ENCODE results near the gene INTS1.
A peak's percentile ranks its signal among the peaks of the same experiment; 100 is the strongest.

INTS1 gene

GRCh38 chr7:1503816-1504775 lies at the start of gene INTS1:
TSS of gene INTS1 (minus strand) at chr7:1504389. CDS start at chr7:1503960, 429 bp downstream.
- Mint-ChIP-seq H3K4me3 (peak within 1 kb of the TSS; percentile 91), H3K9me3 (no peaks in the 10 kb centered on the region), H3K4me1 (ENCODE audit: low read depth) (peaks cover 49% of the 10 kb centered on the region), H3K27ac (peak within 1 kb of the TSS; percentile 78), H3K27me3 (no peaks in the 10 kb centered on the region), H3K36me3 (ENCODE audit: low read depth) (peaks cover 47% of the 10 kb centered on the region)
- intact Hi-C loops (cut with micrococcal nuclease) = loop anchor here (2.0 kb wide), 1 partner anchor 29 kb away; no protein-coding TSS in a partner anchor

DNA sequence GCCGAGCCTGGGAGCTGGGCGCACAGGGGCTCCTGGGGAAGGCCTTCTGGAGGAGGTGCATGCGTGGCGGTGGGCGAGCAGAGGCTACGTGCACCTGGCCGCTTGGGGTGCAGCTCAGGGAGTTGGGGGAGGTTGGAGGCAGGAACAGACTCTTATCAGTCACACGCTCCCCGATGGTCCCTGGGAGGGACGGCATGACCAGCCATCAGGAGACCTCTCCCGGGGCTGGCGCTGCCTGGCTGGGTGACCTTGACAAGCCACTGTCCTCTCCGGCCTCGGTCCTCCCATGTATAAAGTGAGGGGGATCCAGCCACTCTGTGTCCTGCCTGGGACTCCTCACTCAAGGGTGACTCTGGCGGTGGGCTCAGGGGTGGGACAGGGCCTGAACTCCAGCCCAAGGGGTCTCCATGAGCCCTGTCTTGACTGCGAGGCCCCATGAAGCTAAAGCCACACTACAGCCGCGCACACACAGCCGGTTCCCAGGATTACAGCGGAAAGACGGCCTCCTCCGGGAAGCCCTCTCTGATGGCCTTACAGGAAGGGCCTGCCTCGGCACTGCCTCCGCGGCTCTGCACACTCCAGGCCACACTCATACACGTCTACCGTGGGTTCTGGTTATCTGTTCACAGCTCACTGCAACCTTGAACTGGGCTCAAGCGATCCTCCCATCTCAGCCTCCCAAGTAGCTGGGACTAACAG lies 49.5 kb upstream of the INTS1 start:
- H3K9me3 Mint-ChIP-seq = no peaks in the 10 kb centered on the region
- peaks cover 13% of the 10 kb centered on the region for H3K27me3 Mint-ChIP-seq
- H3K27ac Mint-ChIP-seq = no peak overlapping the region
- H3K4me1 Mint-ChIP-seq (ENCODE audit: low read depth) = no peaks in the 10 kb centered on the region
- H3K4me3 Mint-ChIP-seq = no peak overlapping the region
- intact Hi-C loops (cut with micrococcal nuclease) = no loop called here
- H3K36me3 Mint-ChIP-seq (ENCODE audit: low read depth) = no peaks in the 10 kb centered on the region

DNA sequence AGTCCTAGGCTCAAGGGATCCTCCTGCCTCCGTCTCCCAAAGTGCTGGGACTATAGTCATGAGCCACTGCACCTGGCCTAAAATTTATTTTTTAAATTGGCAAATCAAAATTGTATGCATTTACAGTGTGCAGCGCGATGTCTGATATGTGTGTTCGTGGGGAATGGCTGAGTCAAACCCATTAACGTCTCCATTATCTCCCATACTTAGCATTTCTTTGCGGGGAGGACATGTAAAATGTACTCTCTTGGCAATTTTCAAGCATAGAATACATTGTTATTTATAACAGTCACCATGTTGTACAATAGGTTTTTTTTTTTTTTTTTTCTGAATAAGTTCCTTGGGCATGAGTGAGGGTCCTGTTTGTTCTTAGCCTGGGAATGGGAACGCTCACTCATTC lies 48.0 kb upstream of the INTS1 start:
- Mint-ChIP-seq H3K36me3 (ENCODE audit: low read depth) (no peaks in the 10 kb centered on the region), H3K4me1 (ENCODE audit: low read depth) (peaks cover 4% of the 10 kb centered on the region), H3K27me3 (peaks cover 10% of the 10 kb centered on the region), H3K4me3 (no peak overlapping the region), H3K27ac (no peak overlapping the region), H3K9me3 (no peaks in the 10 kb centered on the region)
- intact Hi-C loops (cut with micrococcal nuclease) = no loop called here

DNA sequence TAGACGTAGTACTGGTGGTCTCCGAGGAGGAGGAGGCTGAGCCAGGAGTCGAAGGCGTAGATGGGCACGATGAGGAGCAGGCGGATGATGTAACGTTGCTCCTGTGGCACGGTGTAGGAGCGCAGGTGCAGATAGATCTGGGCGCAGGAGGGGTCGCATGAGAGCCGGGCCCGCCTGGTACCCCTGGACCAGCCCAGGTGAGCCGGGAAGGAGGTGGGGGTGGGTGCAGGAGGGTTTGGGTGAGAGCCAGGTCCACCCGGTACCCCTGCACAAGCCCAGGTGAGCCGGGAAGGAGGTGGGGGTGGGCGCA lies 46.6 kb upstream of the INTS1 start:
- Mint-ChIP-seq H3K27ac (no peak overlapping the region), H3K9me3 (no peaks in the 10 kb centered on the region), H3K36me3 (ENCODE audit: low read depth) (no peaks in the 10 kb centered on the region), H3K4me3 (no peak overlapping the region), H3K27me3 (peaks cover 7% of the 10 kb centered on the region), H3K4me1 (ENCODE audit: low read depth) (peaks cover 9% of the 10 kb centered on the region)
- intact Hi-C loops (cut with micrococcal nuclease) = no loop called here

- no peaks in the 10 kb centered on the region for H3K9me3 Mint-ChIP-seq
- H3K36me3 Mint-ChIP-seq (ENCODE audit: low read depth) = no peaks in the 10 kb centered on the region
- no peak overlapping the region for H3K4me3 Mint-ChIP-seq
- peaks cover 6% of the 10 kb centered on the region for H3K27me3 Mint-ChIP-seq
- intact Hi-C loops (cut with micrococcal nuclease) = no loop called here
- no peak overlapping the region for H3K27ac Mint-ChIP-seq
- peaks cover 14% of the 10 kb centered on the region for H3K4me1 Mint-ChIP-seq (ENCODE audit: low read depth)
These were observed 46.0 kb upstream of the INTS1 start for GRCh38 chr7:1550005-1550845.

DNA sequence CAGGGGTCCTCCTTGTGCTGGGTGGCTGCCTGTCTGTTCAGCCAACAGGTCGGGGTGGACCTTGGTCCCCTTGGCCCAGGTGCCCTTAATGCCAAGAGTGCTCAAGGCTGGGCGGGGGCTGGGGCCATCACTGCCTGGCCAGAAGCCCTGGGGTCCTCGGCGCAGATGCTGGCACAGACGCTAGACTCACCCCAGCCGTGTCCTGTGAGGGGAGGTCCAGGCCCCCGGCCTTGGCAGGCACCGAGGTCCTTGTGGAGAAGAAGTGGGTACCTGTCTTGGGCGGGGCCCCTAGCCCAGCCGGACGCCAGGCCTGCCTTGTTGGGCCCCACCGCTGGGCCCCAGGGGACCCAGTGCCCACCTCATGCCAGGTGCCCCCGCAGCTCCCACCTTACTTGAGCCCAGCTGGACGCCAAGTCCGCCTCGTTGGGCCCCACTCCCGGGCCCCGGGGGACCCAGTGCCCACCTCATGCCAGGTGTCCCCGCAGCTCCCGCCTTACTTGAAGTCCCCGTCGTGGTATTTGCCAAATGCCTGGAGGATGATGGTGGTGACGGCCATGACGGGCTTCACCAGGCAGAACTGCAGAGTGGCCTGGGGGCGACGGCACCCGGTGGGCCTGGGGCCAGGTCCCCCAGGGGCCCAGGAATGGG lies 45.3 kb upstream of the INTS1 start:
- Mint-ChIP-seq H3K9me3 (no peaks in the 10 kb centered on the region), H3K36me3 (ENCODE audit: low read depth) (peaks cover 5% of the 10 kb centered on the region), H3K4me1 (ENCODE audit: low read depth) (peaks cover 14% of the 10 kb centered on the region), H3K27ac (no peak overlapping the region), H3K4me3 (no peak overlapping the region), H3K27me3 (peaks cover 1% of the 10 kb centered on the region)
- intact Hi-C loops (cut with micrococcal nuclease) = no loop called here

DNA sequence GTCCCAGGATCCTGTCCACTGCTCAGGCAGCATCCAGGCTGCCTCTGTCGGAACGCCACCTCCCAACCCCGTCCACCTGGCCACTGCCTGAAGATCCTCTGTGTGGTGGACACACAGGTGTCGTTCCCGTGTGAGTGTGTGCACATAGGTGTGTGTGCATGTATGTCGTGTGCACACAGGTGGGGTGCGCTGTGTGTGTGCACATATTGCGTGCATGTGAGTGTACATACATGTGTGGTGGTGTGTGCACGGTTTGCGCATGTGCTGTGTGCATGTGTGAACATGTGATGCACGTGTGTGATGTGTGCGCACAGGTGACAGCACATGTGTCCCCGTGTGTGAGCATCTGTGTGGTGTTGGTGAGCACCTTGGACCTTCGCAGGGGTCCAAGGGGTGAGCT lies 44.8 kb upstream of the INTS1 start:
- Mint-ChIP-seq H3K27me3 (peaks cover 1% of the 10 kb centered on the region), H3K4me1 (ENCODE audit: low read depth) (peaks cover 14% of the 10 kb centered on the region), H3K27ac (no peak overlapping the region), H3K9me3 (no peaks in the 10 kb centered on the region), H3K4me3 (no peak overlapping the region), H3K36me3 (ENCODE audit: low read depth) (peaks cover 11% of the 10 kb centered on the region)
- intact Hi-C loops (cut with micrococcal nuclease) = no loop called here

DNA sequence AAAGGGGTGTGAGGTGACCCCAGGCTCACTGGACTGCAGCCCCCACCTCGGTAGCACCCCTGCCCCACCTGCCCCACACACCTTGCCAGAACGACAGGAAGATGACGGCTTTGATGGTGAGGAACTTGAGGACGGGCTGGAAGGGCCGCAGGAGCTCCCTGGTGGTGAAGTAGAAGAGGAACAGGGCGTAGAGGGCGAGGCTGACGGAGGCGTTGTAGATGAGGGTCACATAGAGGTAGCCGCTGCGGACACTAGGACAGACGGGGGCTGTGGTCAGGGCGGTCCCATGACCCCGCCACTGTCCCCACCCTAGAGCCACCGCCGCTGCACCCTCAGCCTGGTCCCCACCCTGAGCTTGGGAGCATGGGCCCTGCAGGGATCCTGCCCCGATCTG lies 44.2 kb upstream of the INTS1 start:
- Mint-ChIP-seq H3K9me3 (no peaks in the 10 kb centered on the region), H3K27me3 (peaks cover 1% of the 10 kb centered on the region), H3K27ac (no peak overlapping the region), H3K36me3 (ENCODE audit: low read depth) (peaks cover 16% of the 10 kb centered on the region), H3K4me3 (no peak overlapping the region), H3K4me1 (ENCODE audit: low read depth) (peaks cover 14% of the 10 kb centered on the region)
- intact Hi-C loops (cut with micrococcal nuclease) = no loop called here

DNA sequence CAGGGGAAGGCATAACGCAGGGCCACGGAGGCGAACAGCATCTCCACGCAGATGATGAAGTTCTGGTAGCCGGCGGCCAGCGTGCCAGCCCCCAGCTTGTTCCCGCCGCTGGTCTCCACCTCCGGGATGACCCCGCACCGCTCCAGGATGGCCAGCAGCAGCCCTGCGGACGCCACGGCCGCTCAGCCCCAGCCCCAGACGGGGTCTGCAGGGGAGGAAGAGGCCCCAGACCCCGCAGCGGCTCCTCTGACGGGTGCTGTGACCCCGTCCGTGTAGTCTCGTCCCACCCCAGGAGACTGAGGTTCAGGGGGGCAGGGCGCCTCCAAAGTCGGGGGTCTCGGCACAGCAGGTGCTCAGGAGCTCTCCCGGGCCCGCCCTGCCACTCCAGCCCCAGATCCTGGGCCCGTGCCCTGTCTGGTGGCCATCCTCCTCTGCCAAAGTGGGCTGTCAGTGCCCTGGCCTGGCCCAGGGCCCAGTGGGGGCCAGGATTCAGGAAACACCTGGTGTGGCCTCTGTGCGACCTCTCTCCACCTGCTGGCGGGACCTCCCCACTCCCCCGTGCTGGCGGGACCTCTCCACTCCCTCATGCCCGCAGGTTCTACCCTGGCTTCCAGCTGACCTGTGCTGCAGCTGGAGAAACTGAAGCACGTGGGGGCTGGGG lies 43.7 kb upstream of the INTS1 start:
- H3K36me3 Mint-ChIP-seq (ENCODE audit: low read depth) = peaks cover 21% of the 10 kb centered on the region
- peaks cover 14% of the 10 kb centered on the region for H3K4me1 Mint-ChIP-seq (ENCODE audit: low read depth)
- peaks cover 1% of the 10 kb centered on the region for H3K27me3 Mint-ChIP-seq
- intact Hi-C loops (cut with micrococcal nuclease) = no loop called here
- H3K27ac Mint-ChIP-seq = no peak overlapping the region
- no peaks in the 10 kb centered on the region for H3K9me3 Mint-ChIP-seq
- H3K4me3 Mint-ChIP-seq = no peak overlapping the region

DNA sequence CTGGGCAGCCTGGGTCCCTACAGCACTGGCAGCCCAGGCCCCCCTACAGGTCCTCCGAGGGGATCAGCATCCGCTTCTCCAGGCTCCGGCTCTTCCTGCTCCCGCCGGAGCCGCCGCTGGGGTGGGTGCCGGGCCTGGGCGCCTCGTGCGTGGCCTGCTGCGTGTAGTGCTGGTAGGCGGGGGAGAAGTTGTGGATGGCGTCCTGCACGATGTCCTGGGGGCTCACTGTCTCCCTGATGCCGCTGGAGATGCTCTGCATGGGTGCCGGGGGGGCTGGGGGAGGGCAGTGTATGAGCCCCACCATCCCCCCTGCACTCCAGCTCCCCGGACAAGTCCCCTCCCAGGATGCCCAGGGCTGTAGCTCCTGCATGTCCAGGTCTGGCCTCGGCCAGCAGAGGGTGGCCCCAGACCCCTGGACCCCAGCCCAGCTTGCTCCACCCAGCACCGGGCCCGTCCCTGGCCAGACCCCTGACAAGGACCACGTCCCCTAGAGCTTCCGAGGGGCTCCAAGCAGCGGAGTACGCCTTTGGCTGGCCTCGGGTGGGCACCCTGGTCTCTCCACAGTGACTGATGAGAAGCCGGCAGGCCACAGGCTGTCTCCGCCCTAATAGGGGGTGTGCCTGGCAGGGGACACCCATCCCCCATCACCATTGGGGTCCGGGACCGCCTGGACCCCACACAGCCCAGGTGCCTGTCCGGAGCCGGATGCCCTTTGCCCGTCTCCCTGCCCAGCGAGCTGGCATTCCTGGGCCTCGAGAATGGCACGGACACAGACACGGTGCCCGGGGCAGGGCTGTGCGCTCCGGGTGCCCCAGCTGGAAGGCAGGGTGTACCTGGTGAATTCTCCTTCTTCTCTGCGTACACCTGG lies 43.0 kb upstream of the INTS1 start:
- Mint-ChIP-seq H3K27me3 (peaks cover 1% of the 10 kb centered on the region), H3K36me3 (ENCODE audit: low read depth) (peaks cover 29% of the 10 kb centered on the region), H3K9me3 (no peaks in the 10 kb centered on the region), H3K4me1 (ENCODE audit: low read depth) (peaks cover 14% of the 10 kb centered on the region), H3K4me3 (no peak overlapping the region), H3K27ac (peak overlapping the region; percentile 64)
- intact Hi-C loops (cut with micrococcal nuclease) = no loop called here

DNA sequence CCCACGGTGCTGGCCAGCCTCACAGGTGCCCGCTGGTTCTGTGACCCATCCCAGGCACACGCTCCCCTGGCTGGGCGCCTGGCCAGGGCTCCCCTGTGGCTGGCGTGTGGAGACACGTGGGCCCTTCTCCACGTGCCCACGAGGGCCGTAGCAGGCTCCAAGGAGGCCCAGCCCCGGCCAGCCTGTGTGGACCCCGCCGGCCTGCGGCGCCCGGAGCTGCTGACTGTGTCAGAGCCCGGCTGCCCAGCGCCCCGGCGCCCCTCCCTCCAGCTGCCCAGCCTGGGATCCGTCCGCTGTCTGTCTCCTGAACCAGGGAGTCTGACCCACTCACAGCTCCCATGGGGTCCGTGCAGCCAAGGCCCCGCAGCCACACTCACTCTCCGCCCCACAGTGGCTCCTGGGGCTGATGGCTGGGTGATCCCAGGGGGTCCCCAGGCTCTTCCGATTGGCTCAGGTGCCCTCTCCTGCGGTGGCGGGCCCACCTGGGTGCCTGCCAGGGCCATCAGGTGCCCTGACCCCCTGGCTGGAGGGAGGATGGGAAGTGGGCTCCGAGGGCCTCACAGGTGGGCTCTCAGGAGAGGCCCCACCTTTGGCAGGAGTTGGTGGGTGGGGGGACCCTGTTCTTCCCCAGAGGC lies 42.2 kb upstream of the INTS1 start:
- peaks cover 36% of the 10 kb centered on the region for H3K36me3 Mint-ChIP-seq (ENCODE audit: low read depth)
- H3K27ac Mint-ChIP-seq = peak overlapping the region; percentile 64
- H3K27me3 Mint-ChIP-seq = peaks cover 1% of the 10 kb centered on the region
- intact Hi-C loops (cut with micrococcal nuclease) = no loop called here
- no peaks in the 10 kb centered on the region for H3K9me3 Mint-ChIP-seq
- H3K4me3 Mint-ChIP-seq = no peak overlapping the region
- peaks cover 14% of the 10 kb centered on the region for H3K4me1 Mint-ChIP-seq (ENCODE audit: low read depth)

All from dendritic cell treated with granulocyte-macrophage colony-stimulating factor and Interleukin-4, amounts not matched to agents 40 ng/mL and 50 ng/mL, for 4 days (primary cell).